Mammary epithelial cell (primary cell): ENCODE data around the gene RPS10.

ENCODE experiments used
- CTCF ChIP-seq, 2 donors: IDR thresholded peaks in 1 of 2; conservative IDR thresholded peaks in 1 of 2; 2 replicates each; pipeline ENCODE4 v1.5.1; 2011 to 2012; ENCODE audit warnings: inconsistent platforms in 2 of 2, low read length in 2 of 2, mild to moderate bottlenecking in 2 of 2, control low read depth in 1 of 2, low read depth in 1 of 2; ENCODE audit not compliant: insufficient read depth in 1 of 2; ENCODE audit errors: extremely low read depth in 1 of 2
- EZH2 ChIP-seq: IDR thresholded peaks from 2 replicates; pipeline ENCODE4 v1.6.1; 2012; ENCODE audit warnings: low read length, inconsistent platforms, borderline replicate concordance

GRCh38 chr6:34447910-34448309, 22.0 kb upstream of the RPS10 start:
- TF ChIP-seq CTCF (conservative IDR thresholded peaks at IDR 0.05 in 1 of 2, IDR thresholded peaks at IDR 0.05 in 1 of 2; ENCODE audit: extremely low read depth in 1 of 2, insufficient read depth in 1 of 2, low read depth in 1 of 2, low read length in 2 of 2) (no peak), EZH2 (no peak)
